Esophagus muscularis mucosa (tissue), 4 donors: ENCODE data around the gene ZNF516. TPM values are rescaled to one million over a fixed set of nuclear protein-coding genes. Genes with fewer than 3 reads are reported as not detected.

Source experiments
- DNase-seq: peaks from one replicate; pipeline ENCODE4 v3.0.0-alpha.2; 2017; ENCODE audit errors: extremely low spot score
- H3K27ac ChIP-seq, 4 donors: fragments of 200-600 bp; sonication (generic); replicated peaks in 1 of 4; 1 replicate in 3 of 4; 2 replicates in 1 of 4; pipeline ENCODE4 v1.5.1; 2016 to 2019; ENCODE audit warnings: mild to moderate bottlenecking in 1 of 4
- H3K27me3 ChIP-seq, 4 donors: fragments of 200-600 bp; sonication (generic); one replicate each; pipeline versions ENCODE4 v1.5.1 to v1.6.0; 2016 to 2019
- H3K36me3 ChIP-seq, 4 donors: fragments of 200-600 bp; sonication (generic); one replicate each; pipeline ENCODE4 v1.5.1; 2016 to 2019
- H3K4me1 ChIP-seq, 4 donors: fragments of 200-600 bp; sonication (generic); one replicate each; pipeline ENCODE4 v1.5.1; 2016 to 2019
- H3K4me3 ChIP-seq, 4 donors: fragments of 200-600 bp; sonication (generic); 1 replicate in 2 of 4; 2 replicates in 2 of 4; pipeline ENCODE4 v1.5.1; 2016 to 2019; ENCODE audit warnings: mild to moderate bottlenecking in 4 of 4, moderate library complexity in 1 of 4
- H3K9me3 ChIP-seq, 4 donors: fragments of 200-600 bp; sonication (generic); 1 replicate in 3 of 4; 2 replicates in 1 of 4; pipeline ENCODE4 v1.5.1; 2016 to 2019
- CTCF ChIP-seq, 3 experiments: fragments of 200-600 bp in 2 of 3; fragments of 450-650 bp in 1 of 3; sonication (generic) in 2 of 3; IDR thresholded peaks; one replicate each; pipeline ENCODE4 v1.5.1; 2017 to 2019; ENCODE audit warnings: antibody characterized with exemption in 3 of 3, mild to moderate bottlenecking in 2 of 3, moderate library complexity in 1 of 3
- EP300 ChIP-seq: sonication (generic); formaldehyde crosslinking; IDR thresholded peaks from one replicate; pipeline ENCODE4 v1.6.1; 2017; ENCODE audit warnings: antibody characterized with exemption
- POLR2A ChIP-seq: fragments of 450-650 bp; IDR thresholded peaks from one replicate; pipeline ENCODE4 v1.6.1; 2017; ENCODE audit warnings: antibody characterized with exemption, moderate library complexity, mild to moderate bottlenecking, low read depth
- POLR2AphosphoS5 ChIP-seq, 2 donors: sonication (generic); formaldehyde crosslinking; IDR thresholded peaks; one replicate each; pipeline ENCODE4 v1.6.1; 2017; ENCODE audit warnings: antibody characterized with exemption in 2 of 2
- WGBS: methylation state at CpG from one replicate; pipeline ENCODE4 v1.1.5; 2018; 5-methylcytosine and 5-hydroxymethylcytosine counted together
- intact Hi-C: fragments of 100-400 bp; cut with DNase I; formaldehyde crosslinking; loops from one replicate; pipeline ENCODE4 v1.15.1; 2023
- total RNA-seq, 4 donors: library from RNA; depleted of rRNA; stranded (reverse); fragments of >200 nt; gene quantifications; one replicate each; pipeline versions ENCODE4 v1.1.0 to v1.2.1, GENCODE V29; 2016

ZNF516 gene
- total RNA-seq, 4 donors from 2014 or later = 28.5 to 44.9 (median 35.8) TPM

DNA sequence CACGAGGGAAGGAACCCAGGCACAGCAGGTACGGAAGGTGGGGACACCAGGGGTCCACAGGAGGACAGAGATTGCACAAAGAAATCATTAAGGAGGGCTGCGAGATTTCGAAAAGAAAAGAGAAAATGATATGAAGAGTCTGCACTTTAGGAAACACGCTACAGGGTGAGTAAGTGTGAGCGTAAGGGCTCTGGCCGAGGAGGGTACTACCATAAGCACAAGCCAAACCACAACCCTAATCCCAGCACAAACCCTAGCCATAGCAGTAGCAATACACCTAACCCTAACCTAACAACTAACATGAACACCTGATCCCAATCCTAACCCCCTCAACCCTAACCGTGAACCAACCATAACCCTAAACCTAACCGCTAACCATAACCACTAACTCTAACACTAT lies 104.0 kb downstream of the ZNF516 start:
- 91% methylated on average over 9 of the region's 9 CpGs for WGBS
- no peaks in the 10 kb centered on the region for H3K9me3 ChIP-seq
- no peaks in the 10 kb centered on the region for H3K27me3 ChIP-seq
- H3K4me1 ChIP-seq = peaks cover 17 to 54% (median 35%) of the 10 kb centered on the region in 4 donors
- H3K27ac ChIP-seq = no peak overlapping the region
- no peak overlapping the region for H3K4me3 ChIP-seq
- no peak for DNase-seq
- peaks cover 0 to 6% (median 0%) of the 10 kb centered on the region in 4 donors for H3K36me3 ChIP-seq
- intact Hi-C loops = no loop called here
- TF ChIP-seq POLR2A (no peak), CTCF (IDR thresholded peaks at IDR 0.05) (no peak), EP300 (no peak), POLR2AphosphoS5 (IDR thresholded peaks at IDR 0.05) (no peak)

DNA sequence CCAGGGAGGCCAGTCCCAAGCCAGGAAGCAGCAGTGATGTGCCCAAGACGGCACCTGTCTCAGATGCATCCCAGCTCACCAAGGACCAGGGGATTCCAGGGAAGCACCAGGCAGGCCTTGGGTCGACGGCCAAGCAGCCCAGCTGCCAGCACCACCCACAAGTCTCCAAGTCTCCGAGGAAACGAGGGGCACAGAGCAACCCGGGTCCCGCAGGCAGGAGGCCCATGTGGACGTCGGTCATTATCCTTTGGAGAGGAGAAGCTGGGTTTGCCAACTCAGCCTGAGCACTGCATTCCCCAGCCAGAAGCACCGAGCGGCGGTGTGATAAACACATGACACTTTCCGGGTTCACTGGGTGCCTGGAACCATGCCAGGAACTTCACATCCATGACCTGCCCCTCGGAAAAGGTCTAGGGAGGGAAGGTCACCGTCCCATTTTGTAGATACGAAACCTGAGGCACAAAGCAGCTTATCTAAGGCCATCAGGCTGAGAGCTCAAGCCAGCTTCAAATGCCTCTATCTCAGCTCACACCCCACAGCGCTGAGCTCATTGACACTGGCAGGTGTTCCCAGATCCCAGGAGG lies 104.5 kb downstream of the ZNF516 start:
- intact Hi-C loops = no loop called here
- Histone ChIP-seq H3K27ac (no peak overlapping the region), H3K9me3 (no peaks in the 10 kb centered on the region), H3K4me3 (no peak overlapping the region), H3K36me3 (peaks cover 0 to 5% (median 0%) of the 10 kb centered on the region in 4 donors), H3K27me3 (no peaks in the 10 kb centered on the region), H3K4me1 (peaks cover 17 to 49% (median 35%) of the 10 kb centered on the region in 4 donors)
- DNase-seq = no peak
- WGBS = 68% methylated on average over 17 of the region's 17 CpGs
- TF ChIP-seq POLR2A (no peak), POLR2AphosphoS5 (IDR thresholded peaks at IDR 0.05) (no peak), CTCF (IDR thresholded peaks at IDR 0.05) (no peak), EP300 (no peak)

DNA sequence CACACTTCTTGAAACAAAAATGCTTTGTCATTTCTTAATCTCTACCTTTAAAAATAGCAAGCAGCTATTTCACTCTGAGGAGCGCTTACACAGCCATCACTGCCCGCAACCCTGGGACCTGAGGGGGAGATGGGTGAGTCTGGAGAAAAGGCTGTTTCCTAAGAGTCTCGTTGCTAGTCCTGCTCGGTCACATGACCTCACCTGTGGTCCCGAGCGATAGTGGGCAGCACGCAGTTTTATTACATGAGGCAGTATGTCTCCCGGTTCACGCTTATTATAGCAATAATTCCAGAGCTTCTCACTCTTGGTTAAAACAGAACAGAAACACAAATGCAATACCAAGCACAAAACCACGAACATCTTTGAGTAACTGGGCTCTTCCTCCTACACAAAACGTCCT lies 105.3 kb downstream of the ZNF516 start:
- DNase-seq = no peak
- intact Hi-C loops = no loop called here
- Histone ChIP-seq H3K9me3 (no peaks in the 10 kb centered on the region), H3K4me3 (no peak overlapping the region), H3K27me3 (no peaks in the 10 kb centered on the region), H3K4me1 (peaks cover 17 to 42% (median 32%) of the 10 kb centered on the region in 4 donors), H3K27ac (peak overlapping the region in 1 of 4 donors; percentile 19), H3K36me3 (no peaks in the 10 kb centered on the region)
- TF ChIP-seq EP300 (no peak), POLR2AphosphoS5 (IDR thresholded peaks at IDR 0.05) (no peak), POLR2A (no peak), CTCF (IDR thresholded peaks at IDR 0.05) (no peak)
- WGBS = 58% methylated on average over 11 of the region's 11 CpGs

DNA sequence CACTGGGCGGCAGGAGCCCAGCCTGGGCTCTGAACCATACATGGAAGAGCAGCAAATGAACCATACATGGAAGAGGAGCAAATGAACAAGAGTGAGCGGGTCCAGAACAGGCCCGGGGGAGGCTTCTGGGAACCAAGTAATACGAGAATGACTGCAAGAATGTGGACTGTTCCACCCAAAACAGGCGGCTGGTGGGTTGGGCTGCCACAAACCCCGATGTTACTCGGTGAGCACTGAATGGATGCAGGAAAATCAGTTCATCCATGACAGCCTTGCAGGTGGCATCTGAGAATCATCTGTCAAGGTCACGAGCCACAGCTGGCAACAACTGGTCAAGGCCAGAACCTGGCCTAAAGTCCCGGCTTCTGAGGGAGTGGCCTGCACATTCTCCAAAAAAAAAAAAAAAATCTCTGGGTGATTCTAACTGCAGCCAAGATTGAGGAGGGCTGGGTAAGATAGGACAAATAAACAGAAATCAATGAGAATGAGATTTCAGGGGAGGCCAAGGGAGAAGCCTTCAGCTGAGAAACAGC lies 106.1 kb downstream of the ZNF516 start:
- H3K4me1 ChIP-seq = peaks cover 17 to 42% (median 33%) of the 10 kb centered on the region in 4 donors
- peak overlapping the region in 1 of 4 donors; percentile 30 for H3K27ac ChIP-seq
- no peak for DNase-seq
- intact Hi-C loops = no loop called here
- no peaks in the 10 kb centered on the region for H3K27me3 ChIP-seq
- no peaks in the 10 kb centered on the region for H3K9me3 ChIP-seq
- 67% methylated on average over 9 of the region's 9 CpGs for WGBS
- TF ChIP-seq EP300 (no peak), POLR2A (no peak)
- no peak overlapping the region for H3K4me3 ChIP-seq
- H3K36me3 ChIP-seq = no peaks in the 10 kb centered on the region

DNA sequence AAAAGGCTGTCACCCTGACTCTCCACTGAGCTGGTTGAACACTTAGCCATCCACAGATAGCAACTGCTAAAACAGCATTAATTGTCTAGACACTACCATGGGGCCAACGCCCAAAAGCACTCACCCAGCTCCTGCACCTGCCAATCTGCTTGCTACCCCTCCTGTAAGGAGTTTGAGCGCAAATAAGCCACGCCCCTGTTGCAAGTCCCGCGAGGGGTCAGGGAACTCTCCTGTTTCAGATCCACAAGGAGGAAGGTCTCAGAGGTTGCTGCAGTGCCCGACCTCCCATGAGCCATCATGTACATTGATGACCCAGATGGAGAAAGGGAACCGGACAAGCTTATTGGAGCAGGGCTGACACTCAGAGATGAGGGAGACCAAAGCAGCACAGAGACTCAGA lies 106.8 kb downstream of the ZNF516 start:
- H3K36me3 ChIP-seq = no peaks in the 10 kb centered on the region
- WGBS = 94% methylated on average over 2 of the region's 7 CpGs
- no peak overlapping the region for H3K27ac ChIP-seq
- H3K4me1 ChIP-seq = peaks cover 17 to 48% (median 38%) of the 10 kb centered on the region in 4 donors
- no peak overlapping the region for H3K4me3 ChIP-seq
- TF ChIP-seq CTCF (IDR thresholded peaks at IDR 0.05) = no peak
- no peak for TF ChIP-seq POLR2AphosphoS5 (IDR thresholded peaks at IDR 0.05)
- TF ChIP-seq EP300 = no peak
- no peak for TF ChIP-seq POLR2A
- intact Hi-C loops = no loop called here
- DNase-seq = no peak
- no peaks in the 10 kb centered on the region for H3K9me3 ChIP-seq
- H3K27me3 ChIP-seq = no peaks in the 10 kb centered on the region
